Stimulated activated CD8-positive, alpha-beta memory T cell treated with anti-CD3 and anti-CD28 coated beads, Interleukin-2, amount 100 ng/mL, for 48 hours (primary cell): Measurements from ENCODE around the gene ATP6V1B1.
A peak's percentile ranks its signal among the peaks of the same experiment; 100 is the strongest.
"Not testable (repeated sequence)": the region's sequence is repeated elsewhere in the genome, so short reads cannot be mapped to it uniquely, and the experiment has no call there.

Experiments
- DNase-seq, 2 donors: peaks; one replicate each; pipeline ENCODE4 v3.0.0-alpha.2; 2020; ENCODE audit warnings: low read depth in 2 of 2

Gene ATP6V1B1

GRCh38 chr2:70988151-70988550, 52.5 kb downstream of the ATP6V1B1 start:
- DNase-seq = no peak

- DNase-seq = no peak
Measured at GRCh38 chr2:70988726-70989648, 53.3 kb downstream of the ATP6V1B1 start.

- DNase-seq = no peak
Measured at GRCh38 chr2:70990216-70990615, 54.5 kb downstream of the ATP6V1B1 start.

- DNase-seq = no peak
Measured at GRCh38 chr2:70991142-70991541, 55.4 kb downstream of the ATP6V1B1 start.

GRCh38 chr2:70991742-70992141, 56.0 kb downstream of the ATP6V1B1 start:
- no peak for DNase-seq

- no peak for DNase-seq
Measured at GRCh38 chr2:70992945-70993853, 57.5 kb downstream of the ATP6V1B1 start.

- DNase-seq = peak; percentile 52 to 56
Measured at GRCh38 chr2:70994009-70994698, 58.5 kb downstream of the ATP6V1B1 start.

GRCh38 chr2:70994699-70995425, 59.2 kb downstream of the ATP6V1B1 start, which contains the start of gene TEX261:
TSS of gene TEX261 (minus strand) at chr2:70994873. CDS start at chr2:70994757, 116 bp downstream.
- peak; percentile 91 to 92 for DNase-seq

- DNase-seq = no peak
Measured at GRCh38 chr2:70995426-70995729, 59.7 kb downstream of the ATP6V1B1 start.

- not testable (repeated sequence) for DNase-seq
Measured at GRCh38 chr2:70998885-70999284, 63.2 kb downstream of the ATP6V1B1 start.

- DNase-seq = no peak
Measured at GRCh38 chr2:70999362-70999761, 63.7 kb downstream of the ATP6V1B1 start.

GRCh38 chr2:70999931-71000330, 64.2 kb downstream of the ATP6V1B1 start:
- DNase-seq = not testable (repeated sequence)

GRCh38 chr2:71000780-71001591, 65.3 kb downstream of the ATP6V1B1 start:
- peak; percentile 67 to 71 for DNase-seq

GRCh38 chr2:71001592-71001927, 65.9 kb downstream of the ATP6V1B1 start:
- DNase-seq = no peak

GRCh38 chr2:71001981-71002570, 66.4 kb downstream of the ATP6V1B1 start:
- no peak for DNase-seq

GRCh38 chr2:71003396-71003795, 67.7 kb downstream of the ATP6V1B1 start:
- no peak for DNase-seq

GRCh38 chr2:71003966-71004755, 68.5 kb downstream of the ATP6V1B1 start:
- DNase-seq = no peak

- no peak for DNase-seq
Measured at GRCh38 chr2:71004857-71005256, 69.2 kb downstream of the ATP6V1B1 start.
